Astrocyte of the cerebellum (primary cell): Measurements from ENCODE around the gene CPT1A.

Experiments used
- DNase-seq: peaks from one replicate; pipeline ENCODE4 v3.0.0-alpha.2; 2011; ENCODE audit warnings: low read depth
- H3K4me3 ChIP-seq: 2 replicates; pipeline ENCODE4 v1.5.1; 2011; ENCODE audit warnings: mild to moderate bottlenecking, low read depth, low read length, moderate library complexity
- in situ Hi-C: cut with HindIII; loops from 2 replicates; pipeline ENCODE4 v1.10.0; 2017; ENCODE audit warnings: low sequenced_read_pairs
- TF ChIP-seq, protein P1 (sequence below): IDR thresholded peaks from 2 replicates; pipeline ENCODE4 v1.5.1; 2012; ENCODE audit warnings: low read length, low read depth, moderate library complexity, mild to moderate bottlenecking; ENCODE audit errors: missing control alignments

CPT1A gene

DNA sequence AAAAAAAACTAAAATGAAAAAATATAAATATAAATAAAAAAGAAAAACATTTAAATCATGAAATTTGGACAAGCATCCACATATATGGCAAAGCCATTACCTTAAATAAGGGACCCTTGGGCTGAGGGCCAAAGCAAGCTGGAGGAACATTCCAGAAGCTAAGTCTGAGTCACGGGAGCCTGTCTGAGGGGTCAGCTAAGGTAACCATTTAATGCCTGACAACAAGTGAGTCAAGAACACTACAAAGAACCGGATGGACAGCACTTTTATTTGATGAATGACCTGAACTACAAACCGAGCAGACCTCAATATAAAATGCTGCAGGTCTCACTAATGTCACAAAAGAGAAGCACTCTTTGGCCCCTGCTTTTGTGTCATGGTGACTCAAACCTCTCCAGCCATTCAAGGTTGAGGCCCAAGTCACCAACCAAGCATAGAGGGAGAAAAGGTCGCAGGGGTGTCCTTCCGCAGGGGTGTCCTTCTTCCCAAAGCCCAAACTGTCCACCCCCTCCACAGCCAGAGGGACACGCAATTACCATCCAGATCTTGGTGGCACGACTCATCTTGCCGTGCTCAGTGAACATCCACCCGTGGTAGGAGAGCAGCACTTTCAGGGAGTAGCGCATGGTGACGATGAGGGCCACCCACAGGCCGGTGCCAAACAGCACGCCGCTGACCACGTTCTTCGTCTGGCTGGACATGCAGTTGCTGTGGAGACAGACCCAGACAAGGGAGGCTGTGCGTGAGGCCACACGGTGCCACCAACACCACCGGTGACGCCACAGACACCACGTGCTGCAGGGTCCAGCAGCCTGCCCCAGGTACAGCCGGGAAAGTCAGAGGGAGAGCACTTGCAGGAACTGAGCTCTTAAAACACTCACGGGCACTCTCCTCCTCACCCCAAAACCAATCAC is 34.5 kb downstream of the CPT1A start:
- peak; percentile 66 for DNase-seq
- in situ Hi-C loops = no loop called here
- H3K4me3 ChIP-seq = no peak overlapping the region
- TF ChIP-seq, protein P1, sequence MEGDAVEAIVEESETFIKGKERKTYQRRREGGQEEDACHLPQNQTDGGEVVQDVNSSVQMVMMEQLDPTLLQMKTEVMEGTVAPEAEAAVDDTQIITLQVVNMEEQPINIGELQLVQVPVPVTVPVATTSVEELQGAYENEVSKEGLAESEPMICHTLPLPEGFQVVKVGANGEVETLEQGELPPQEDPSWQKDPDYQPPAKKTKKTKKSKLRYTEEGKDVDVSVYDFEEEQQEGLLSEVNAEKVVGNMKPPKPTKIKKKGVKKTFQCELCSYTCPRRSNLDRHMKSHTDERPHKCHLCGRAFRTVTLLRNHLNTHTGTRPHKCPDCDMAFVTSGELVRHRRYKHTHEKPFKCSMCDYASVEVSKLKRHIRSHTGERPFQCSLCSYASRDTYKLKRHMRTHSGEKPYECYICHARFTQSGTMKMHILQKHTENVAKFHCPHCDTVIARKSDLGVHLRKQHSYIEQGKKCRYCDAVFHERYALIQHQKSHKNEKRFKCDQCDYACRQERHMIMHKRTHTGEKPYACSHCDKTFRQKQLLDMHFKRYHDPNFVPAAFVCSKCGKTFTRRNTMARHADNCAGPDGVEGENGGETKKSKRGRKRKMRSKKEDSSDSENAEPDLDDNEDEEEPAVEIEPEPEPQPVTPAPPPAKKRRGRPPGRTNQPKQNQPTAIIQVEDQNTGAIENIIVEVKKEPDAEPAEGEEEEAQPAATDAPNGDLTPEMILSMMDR = no peak

DNA sequence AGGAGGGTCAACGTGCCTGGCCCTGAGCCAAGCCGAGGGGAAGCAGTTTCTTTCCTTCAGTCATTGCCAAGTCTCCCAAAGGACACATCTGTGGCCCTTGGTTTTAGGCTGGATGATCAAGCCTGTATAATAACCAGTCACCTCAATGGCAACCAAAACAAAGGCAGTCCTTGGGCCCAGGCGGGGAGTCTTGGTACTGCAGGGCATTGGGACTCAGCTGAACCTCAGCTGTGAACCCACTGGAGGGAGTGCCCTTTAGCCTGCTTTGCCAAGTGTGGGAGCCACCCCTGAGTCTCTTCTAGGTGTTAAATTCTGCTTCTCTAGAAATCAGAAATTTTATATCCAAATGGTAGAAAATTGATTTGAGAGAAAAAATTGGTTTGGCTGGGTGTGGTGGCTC is 36.9 kb downstream of the CPT1A start:
- no peak overlapping the region for H3K4me3 ChIP-seq
- in situ Hi-C loops = loop anchor here (5.0 kb wide), 1 partner anchor 47 kb away; no protein-coding TSS in a partner anchor
- no peak for DNase-seq
- TF ChIP-seq, protein P1 = no peak

DNA sequence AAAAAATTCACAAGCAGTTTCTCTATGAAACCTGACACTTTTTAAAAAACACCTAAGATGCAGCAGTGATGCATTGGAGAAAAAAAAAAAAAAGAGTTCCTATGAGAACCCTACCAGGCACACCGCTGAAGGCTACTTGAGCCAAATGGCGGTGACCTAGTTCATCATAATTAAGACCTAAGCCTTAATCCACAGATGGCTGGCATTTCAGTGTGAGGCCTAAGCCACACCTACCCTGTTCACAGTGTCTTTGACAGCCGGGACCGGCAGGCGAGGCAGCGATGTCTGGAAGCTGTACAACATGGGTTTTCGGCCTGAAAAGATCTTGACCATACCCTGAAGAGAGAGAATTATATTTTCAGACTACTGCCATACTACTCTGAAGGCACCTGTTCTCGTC is 38.0 kb downstream of the CPT1A start:
- TF ChIP-seq, protein P1 = no peak
- H3K4me3 ChIP-seq = no peak overlapping the region
- in situ Hi-C loops = loop anchor here (5.0 kb wide), 1 partner anchor 46 kb away; no protein-coding TSS in a partner anchor
- no peak for DNase-seq

GRCh38 chr11:68798221-68798813 is 43.4 kb downstream of the CPT1A start:
- no peak overlapping the region for H3K4me3 ChIP-seq
- in situ Hi-C loops = no loop called here
- no peak for DNase-seq
- TF ChIP-seq, protein P1 = peak; percentile 65

DNA sequence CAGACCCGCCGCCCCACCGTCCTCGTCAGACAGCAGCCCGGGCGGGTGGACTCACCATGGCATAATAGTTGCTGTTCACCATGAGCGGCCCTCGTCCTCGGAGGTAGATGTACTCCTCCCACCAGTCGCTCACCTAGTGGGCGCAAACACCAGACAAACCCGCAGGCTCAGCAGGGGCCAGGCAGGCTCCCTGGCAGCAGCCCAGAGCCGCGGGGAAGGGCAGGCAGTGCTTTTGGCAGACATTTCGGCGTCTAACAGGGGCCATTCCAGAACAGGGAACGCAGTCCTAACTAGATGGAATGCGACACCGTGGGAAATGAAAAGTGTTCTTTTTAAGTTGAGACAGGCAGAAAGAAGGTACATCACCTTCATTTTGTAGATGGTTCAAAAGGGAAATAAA is 44.9 kb downstream of the CPT1A start:
- in situ Hi-C loops = no loop called here
- TF ChIP-seq, protein P1 = no peak
- peak; percentile 41 for DNase-seq
- no peak overlapping the region for H3K4me3 ChIP-seq

DNA sequence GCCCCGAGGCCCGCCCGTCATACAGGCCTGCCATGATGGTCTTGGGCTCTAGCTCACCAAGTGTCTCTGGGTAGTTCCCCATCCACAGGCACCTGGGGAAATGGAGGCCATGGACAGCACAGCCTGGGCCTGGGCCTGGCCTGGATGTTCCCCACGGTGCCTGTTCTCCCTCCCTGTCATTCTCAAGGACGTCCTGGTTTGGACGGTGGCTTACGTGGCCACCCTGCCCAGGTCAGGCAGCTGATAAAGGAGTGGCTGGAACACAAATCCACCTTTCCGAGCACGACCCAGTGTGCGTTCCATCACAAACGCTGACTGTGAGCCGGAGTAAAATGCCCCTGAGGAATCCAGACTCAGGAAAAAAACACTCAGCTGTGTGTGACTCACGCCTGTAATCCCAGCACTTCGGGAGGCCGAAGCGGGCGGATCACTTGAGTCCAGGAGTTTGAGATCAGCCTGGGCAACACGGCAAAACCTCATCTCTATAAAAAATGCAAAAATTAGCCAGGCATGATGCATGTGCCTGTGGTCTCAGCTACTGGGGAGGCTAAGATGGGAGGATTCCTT is 49.2 kb downstream of the CPT1A start:
- H3K4me3 ChIP-seq = no peak overlapping the region
- DNase-seq = no peak
- in situ Hi-C loops = no loop called here
- TF ChIP-seq, protein P1 = no peak
